Hepatocyte (in vitro differentiated cells): Measurements from ENCODE around the gene NEB.

ENCODE experiments used
- EZH2 ChIP-seq: fragments of 200-600 bp; sonication (generic); IDR thresholded peaks from 2 replicates; pipeline ENCODE4 v1.6.1; 2016; ENCODE audit warnings: antibody characterized with exemption, mild to moderate bottlenecking, borderline replicate concordance
- TF ChIP-seq, protein P1 (sequence below): fragments of 200-600 bp; sonication (generic); IDR thresholded peaks from 2 replicates; pipeline ENCODE4 v1.5.1; 2016; ENCODE audit warnings: antibody characterized with exemption, mild to moderate bottlenecking; ENCODE audit not compliant: poor library complexity

DNA sequence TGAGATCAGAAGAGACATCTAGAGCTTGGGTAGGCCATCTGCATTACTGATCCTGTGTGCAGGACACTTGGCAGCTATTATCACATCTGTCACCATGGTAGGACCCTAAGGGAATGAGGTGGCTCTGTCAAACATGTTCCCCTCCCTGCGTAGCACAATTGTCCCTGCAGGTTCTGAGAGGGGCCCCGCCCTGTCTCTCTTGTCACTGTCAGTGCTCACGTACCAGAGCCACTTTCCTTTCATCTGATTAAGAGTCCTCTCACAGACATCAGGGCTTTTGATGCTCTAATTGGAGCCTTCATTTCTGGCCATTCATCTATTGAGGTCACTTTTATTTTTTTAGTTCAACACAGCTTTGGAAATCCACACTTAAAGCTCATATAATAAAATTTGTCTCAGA is 38.5 kb downstream of the NEB start:
- no peak for TF ChIP-seq EZH2
- TF ChIP-seq, protein P1, sequence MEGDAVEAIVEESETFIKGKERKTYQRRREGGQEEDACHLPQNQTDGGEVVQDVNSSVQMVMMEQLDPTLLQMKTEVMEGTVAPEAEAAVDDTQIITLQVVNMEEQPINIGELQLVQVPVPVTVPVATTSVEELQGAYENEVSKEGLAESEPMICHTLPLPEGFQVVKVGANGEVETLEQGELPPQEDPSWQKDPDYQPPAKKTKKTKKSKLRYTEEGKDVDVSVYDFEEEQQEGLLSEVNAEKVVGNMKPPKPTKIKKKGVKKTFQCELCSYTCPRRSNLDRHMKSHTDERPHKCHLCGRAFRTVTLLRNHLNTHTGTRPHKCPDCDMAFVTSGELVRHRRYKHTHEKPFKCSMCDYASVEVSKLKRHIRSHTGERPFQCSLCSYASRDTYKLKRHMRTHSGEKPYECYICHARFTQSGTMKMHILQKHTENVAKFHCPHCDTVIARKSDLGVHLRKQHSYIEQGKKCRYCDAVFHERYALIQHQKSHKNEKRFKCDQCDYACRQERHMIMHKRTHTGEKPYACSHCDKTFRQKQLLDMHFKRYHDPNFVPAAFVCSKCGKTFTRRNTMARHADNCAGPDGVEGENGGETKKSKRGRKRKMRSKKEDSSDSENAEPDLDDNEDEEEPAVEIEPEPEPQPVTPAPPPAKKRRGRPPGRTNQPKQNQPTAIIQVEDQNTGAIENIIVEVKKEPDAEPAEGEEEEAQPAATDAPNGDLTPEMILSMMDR = no peak
